Mucosa of stomach (tissue), 1 donor: ENCODE results near the gene C2.
"Not testable (repeated sequence)": the region's sequence is repeated elsewhere in the genome, so short reads cannot be mapped to it uniquely, and the experiment has no call there.

Source experiments
- H3K27me3 ChIP-seq: one replicate; pipeline ENCODE4 v1.7.0; 2013; ENCODE audit warnings: mild to moderate bottlenecking, low read length; ENCODE audit not compliant: control insufficient read depth, insufficient read depth
- H3K36me3 ChIP-seq: one replicate; pipeline ENCODE4 v1.7.0; 2013; ENCODE audit warnings: low read length; ENCODE audit not compliant: control insufficient read depth, insufficient read depth
- H3K4me1 ChIP-seq: one replicate; pipeline ENCODE4 v1.7.0; 2013; ENCODE audit warnings: mild to moderate bottlenecking, low read length; ENCODE audit not compliant: control insufficient read depth, insufficient read depth
- H3K4me3 ChIP-seq: one replicate; pipeline ENCODE4 v1.7.0; 2013; ENCODE audit warnings: low read length
- H3K9ac ChIP-seq: one replicate; pipeline ENCODE4 v1.7.0; 2013; ENCODE audit warnings: mild to moderate bottlenecking, low read length, moderate library complexity
- H3K9me3 ChIP-seq: one replicate; pipeline ENCODE4 v1.7.0; 2013; ENCODE audit warnings: mild to moderate bottlenecking, low read length, moderate library complexity; ENCODE audit not compliant: control insufficient read depth
- donor health status: Pancreatic carcinoma.

C2 gene

GRCh38 chr6:31915351-31915750 is 12.2 kb upstream of the C2 start:
- Histone ChIP-seq H3K9ac (no peak overlapping the region), H3K36me3 (no peaks in the 10 kb centered on the region), H3K9me3 (no peaks in the 10 kb centered on the region), H3K4me1 (peaks cover 7% of the 10 kb centered on the region), H3K4me3 (no peak overlapping the region), H3K27me3 (no peaks in the 10 kb centered on the region)

- Histone ChIP-seq H3K9ac (no peak overlapping the region), H3K4me1 (peaks cover 12% of the 10 kb centered on the region), H3K36me3 (no peaks in the 10 kb centered on the region), H3K9me3 (no peaks in the 10 kb centered on the region), H3K4me3 (no peak overlapping the region), H3K27me3 (no peaks in the 10 kb centered on the region)
Measured at GRCh38 chr6:31915756-31916155, 11.8 kb upstream of the C2 start.

GRCh38 chr6:31918069-31918720 is 9.3 kb upstream of the C2 start:
- H3K9ac ChIP-seq = no peak overlapping the region
- H3K4me1 ChIP-seq = peaks cover 14% of the 10 kb centered on the region
- no peak overlapping the region for H3K4me3 ChIP-seq
- no peaks in the 10 kb centered on the region for H3K27me3 ChIP-seq
- H3K9me3 ChIP-seq = no peaks in the 10 kb centered on the region
- no peaks in the 10 kb centered on the region for H3K36me3 ChIP-seq

- H3K9me3 ChIP-seq = no peaks in the 10 kb centered on the region
- H3K27me3 ChIP-seq = no peaks in the 10 kb centered on the region
- peaks cover 14% of the 10 kb centered on the region for H3K4me1 ChIP-seq
- H3K4me3 ChIP-seq = no peak overlapping the region
- H3K9ac ChIP-seq = no peak overlapping the region
- H3K36me3 ChIP-seq = no peaks in the 10 kb centered on the region
Measured at GRCh38 chr6:31919624-31920303, 7.8 kb upstream of the C2 start.

GRCh38 chr6:31920811-31921210 is 6.7 kb upstream of the C2 start:
- peaks cover 14% of the 10 kb centered on the region for H3K4me1 ChIP-seq
- no peaks in the 10 kb centered on the region for H3K36me3 ChIP-seq
- H3K4me3 ChIP-seq = no peak overlapping the region
- H3K27me3 ChIP-seq = no peaks in the 10 kb centered on the region
- no peaks in the 10 kb centered on the region for H3K9me3 ChIP-seq
- no peak overlapping the region for H3K9ac ChIP-seq

- Histone ChIP-seq H3K4me3 (no peak overlapping the region), H3K9ac (no peak overlapping the region), H3K4me1 (peaks cover 14% of the 10 kb centered on the region), H3K27me3 (no peaks in the 10 kb centered on the region), H3K36me3 (no peaks in the 10 kb centered on the region), H3K9me3 (no peaks in the 10 kb centered on the region)
Measured at GRCh38 chr6:31922942-31923341, 4.6 kb upstream of the C2 start.

GRCh38 chr6:31927863-31928671 is 550 bp downstream of the C2 start:
- Histone ChIP-seq H3K36me3 (no peaks in the 10 kb centered on the region), H3K9ac (no peak overlapping the region), H3K4me1 (no peaks in the 10 kb centered on the region), H3K9me3 (no peaks in the 10 kb centered on the region), H3K4me3 (no peak overlapping the region), H3K27me3 (no peaks in the 10 kb centered on the region)

GRCh38 chr6:31928672-31928939 is 1.1 kb downstream of the C2 start:
- Histone ChIP-seq H3K4me3 (no peak overlapping the region), H3K9ac (no peak overlapping the region)

GRCh38 chr6:31930962-31931361 is 3.4 kb downstream of the C2 start:
- Histone ChIP-seq H3K4me3 (no peak overlapping the region), H3K27me3 (no peaks in the 10 kb centered on the region), H3K9me3 (no peaks in the 10 kb centered on the region), H3K36me3 (no peaks in the 10 kb centered on the region), H3K9ac (no peak overlapping the region), H3K4me1 (no peaks in the 10 kb centered on the region)

More at GRCh38 chr6:31928672-31928939, 1.1 kb downstream of the C2 start:
- Histone ChIP-seq H3K4me1 (no peaks in the 10 kb centered on the region), H3K9me3 (no peaks in the 10 kb centered on the region), H3K27me3 (no peaks in the 10 kb centered on the region), H3K36me3 (no peaks in the 10 kb centered on the region)

GRCh38 chr6:31932137-31932536 is 4.6 kb downstream of the C2 start:
- H3K36me3 ChIP-seq, H3K27me3 ChIP-seq, H3K4me3 ChIP-seq, H3K9me3 ChIP-seq, H3K9ac ChIP-seq, H3K4me1 ChIP-seq: not testable (repeated sequence)

- no peaks in the 10 kb centered on the region for H3K27me3 ChIP-seq
- H3K4me3 ChIP-seq = no peak overlapping the region
- no peaks in the 10 kb centered on the region for H3K4me1 ChIP-seq
- no peaks in the 10 kb centered on the region for H3K36me3 ChIP-seq
- no peak overlapping the region for H3K9ac ChIP-seq
- no peaks in the 10 kb centered on the region for H3K9me3 ChIP-seq
Measured at GRCh38 chr6:31933537-31933936, 6.0 kb downstream of the C2 start.

- no peaks in the 10 kb centered on the region for H3K27me3 ChIP-seq
- no peaks in the 10 kb centered on the region for H3K36me3 ChIP-seq
- no peak overlapping the region for H3K4me3 ChIP-seq
- no peaks in the 10 kb centered on the region for H3K9me3 ChIP-seq
- no peaks in the 10 kb centered on the region for H3K4me1 ChIP-seq
- no peak overlapping the region for H3K9ac ChIP-seq
Measured at GRCh38 chr6:31935021-31935420, 7.5 kb downstream of the C2 start.
